ENCODE results near the gene GAS7. TPM values are rescaled to one million over a fixed set of nuclear protein-coding genes. Genes with fewer than 3 reads are reported as not detected.
A peak's percentile ranks its signal among the peaks of the same experiment; 100 is the strongest.

GAS7 gene
- total and polyA plus RNA-seq, 3 donors from 2014 or later, result 70.2 to 184 (median 152) TPM

DNA sequence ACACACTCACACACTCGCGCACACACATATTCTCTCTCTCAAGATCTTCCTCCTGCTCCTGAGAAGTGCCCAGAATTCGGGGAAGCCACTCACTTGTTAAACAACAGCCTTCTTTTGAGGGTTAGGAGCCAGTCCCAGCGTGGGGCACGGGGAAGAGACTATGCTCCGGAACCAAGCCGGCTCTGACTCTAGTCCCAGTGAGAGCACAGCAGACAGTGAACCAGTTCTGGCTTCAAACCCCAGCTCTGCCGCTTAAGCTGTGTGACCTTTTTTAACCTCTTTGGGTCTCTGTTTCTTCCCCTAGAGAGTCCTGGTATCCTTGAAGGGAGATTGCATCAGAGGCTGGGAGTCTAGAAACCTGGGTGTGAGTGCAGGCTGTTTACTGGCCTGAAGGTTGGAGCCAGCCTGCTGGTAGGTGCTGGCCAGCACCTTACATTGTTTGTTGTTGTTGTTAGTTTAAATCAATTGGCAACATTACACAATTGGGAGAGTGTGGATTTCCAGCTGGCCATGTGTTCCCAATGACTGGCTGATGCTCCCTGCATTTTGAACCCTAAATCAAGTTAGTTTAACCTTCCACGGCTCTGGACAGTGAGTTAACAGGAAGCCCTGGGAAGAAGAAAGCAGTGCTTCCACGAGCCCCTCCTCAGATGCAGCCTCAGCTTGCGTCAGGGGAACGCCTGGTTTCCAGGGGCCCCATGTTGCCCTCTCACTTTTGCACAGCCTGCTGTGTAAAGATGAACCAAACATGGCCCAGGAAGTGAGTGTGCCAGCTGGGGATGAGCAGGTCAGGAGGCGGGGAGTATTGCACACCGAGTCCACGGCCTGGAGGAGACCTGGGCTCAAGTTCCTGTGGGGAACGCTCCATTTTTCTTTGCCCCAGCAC, 71.5 kb downstream of the GAS7 start:
- no peaks in the 10 kb centered on the region for H3K36me3 ChIP-seq (ENCODE audit: low read depth, missing control alignments)
- no peaks in the 10 kb centered on the region for H3K27me3 ChIP-seq
- peak overlapping the region; percentile 56 to 80 for H3K27ac ChIP-seq
- no peak overlapping the region for H3K4me3 ChIP-seq
- H3K4me1 ChIP-seq, result peaks cover 30% of the 10 kb centered on the region
- TF ChIP-seq, protein P1, sequence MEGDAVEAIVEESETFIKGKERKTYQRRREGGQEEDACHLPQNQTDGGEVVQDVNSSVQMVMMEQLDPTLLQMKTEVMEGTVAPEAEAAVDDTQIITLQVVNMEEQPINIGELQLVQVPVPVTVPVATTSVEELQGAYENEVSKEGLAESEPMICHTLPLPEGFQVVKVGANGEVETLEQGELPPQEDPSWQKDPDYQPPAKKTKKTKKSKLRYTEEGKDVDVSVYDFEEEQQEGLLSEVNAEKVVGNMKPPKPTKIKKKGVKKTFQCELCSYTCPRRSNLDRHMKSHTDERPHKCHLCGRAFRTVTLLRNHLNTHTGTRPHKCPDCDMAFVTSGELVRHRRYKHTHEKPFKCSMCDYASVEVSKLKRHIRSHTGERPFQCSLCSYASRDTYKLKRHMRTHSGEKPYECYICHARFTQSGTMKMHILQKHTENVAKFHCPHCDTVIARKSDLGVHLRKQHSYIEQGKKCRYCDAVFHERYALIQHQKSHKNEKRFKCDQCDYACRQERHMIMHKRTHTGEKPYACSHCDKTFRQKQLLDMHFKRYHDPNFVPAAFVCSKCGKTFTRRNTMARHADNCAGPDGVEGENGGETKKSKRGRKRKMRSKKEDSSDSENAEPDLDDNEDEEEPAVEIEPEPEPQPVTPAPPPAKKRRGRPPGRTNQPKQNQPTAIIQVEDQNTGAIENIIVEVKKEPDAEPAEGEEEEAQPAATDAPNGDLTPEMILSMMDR (IDR thresholded peaks at IDR 0.05), result no peak
- TF ChIP-seq POLR2A (IDR thresholded peaks at IDR 0.05), result no peak
- intact Hi-C loops (cut with DNase I; ENCODE audit: low total_unique reads), result no loop called here
- no peaks in the 10 kb centered on the region for H3K9me3 ChIP-seq
- DNase-seq, result peak; percentile 40
- WGBS, 2 donors, result 33 to 41% methylated on average over 15 to 16 of the region's 16 CpGs

DNA sequence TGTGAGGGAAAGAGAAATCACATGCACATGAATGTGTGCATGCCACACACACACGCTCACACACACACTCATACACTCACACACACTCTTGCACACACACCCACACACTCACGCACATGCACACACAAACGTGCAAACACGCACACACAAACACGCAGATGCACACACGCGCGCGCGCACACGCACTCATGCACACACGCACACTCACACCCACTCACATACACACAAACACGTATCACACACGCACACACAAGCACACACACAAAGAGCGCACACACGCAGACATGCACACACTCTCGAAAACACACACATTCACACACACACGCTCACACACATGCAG, 72.2 kb downstream of the GAS7 start:
- intact Hi-C loops (cut with DNase I; ENCODE audit: low total_unique reads), result no loop called here
- Histone ChIP-seq H3K9me3 (no peaks in the 10 kb centered on the region), H3K27ac (no peak overlapping the region), H3K4me3 (no peak overlapping the region), H3K27me3 (no peaks in the 10 kb centered on the region), H3K4me1 (peaks cover 30% of the 10 kb centered on the region), H3K36me3 (ENCODE audit: low read depth, missing control alignments) (no peaks in the 10 kb centered on the region)
- TF ChIP-seq, protein P1 (IDR thresholded peaks at IDR 0.05), result no peak
- TF ChIP-seq POLR2A (IDR thresholded peaks at IDR 0.05), result no peak
- DNase-seq, result no peak
- 44 to 53% methylated on average over 15 to 18 of the region's 18 CpGs for WGBS, 2 donors

DNA sequence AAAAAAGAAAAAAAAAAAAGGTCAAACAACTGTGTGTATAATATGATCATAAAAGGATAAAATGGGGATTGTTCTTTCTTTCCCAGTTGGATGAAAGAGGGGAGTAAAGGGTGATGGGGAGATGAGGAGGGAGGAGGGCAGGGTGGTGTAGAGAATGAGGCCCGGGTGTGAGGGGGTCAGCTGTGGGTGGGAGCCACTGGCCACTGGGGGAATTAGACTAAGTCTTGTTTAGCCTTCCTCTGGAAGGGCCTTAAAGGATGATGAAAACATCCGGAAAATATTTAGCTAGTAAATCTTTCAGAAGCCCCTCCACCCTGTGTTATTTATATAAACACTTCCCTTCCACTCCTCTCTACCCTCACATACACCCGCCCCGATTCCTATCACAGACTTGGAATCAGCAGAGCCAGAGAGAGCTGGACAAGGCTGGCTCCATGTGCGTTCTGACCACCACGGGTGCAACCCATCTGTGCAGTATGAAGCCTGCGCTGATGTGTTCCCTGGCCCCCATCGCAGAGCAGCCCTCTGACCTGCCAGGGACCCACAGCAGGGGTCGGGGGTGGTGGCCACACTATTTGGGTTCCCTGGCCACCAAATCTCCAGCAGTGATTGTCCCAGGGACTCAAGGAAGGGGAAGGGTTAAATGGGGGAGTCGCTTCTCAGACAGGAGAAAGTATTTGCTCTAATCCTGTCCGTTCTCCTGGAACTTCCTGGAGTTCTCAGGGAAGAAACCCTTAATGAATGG, 72.7 kb downstream of the GAS7 start:
- Histone ChIP-seq H3K36me3 (ENCODE audit: low read depth, missing control alignments) (no peaks in the 10 kb centered on the region), H3K9me3 (no peaks in the 10 kb centered on the region), H3K4me1 (peaks cover 30% of the 10 kb centered on the region), H3K27me3 (no peaks in the 10 kb centered on the region), H3K27ac (peak overlapping the region in 1 of 2 donors; percentile 37), H3K4me3 (no peak overlapping the region)
- WGBS, 2 donors, result 29 to 41% methylated on average over 11 of the region's 11 CpGs
- TF ChIP-seq, protein P1 (IDR thresholded peaks at IDR 0.05), result no peak
- TF ChIP-seq POLR2A (IDR thresholded peaks at IDR 0.05), result no peak
- no peak for DNase-seq
- intact Hi-C loops (cut with DNase I; ENCODE audit: low total_unique reads), result no loop called here

DNA sequence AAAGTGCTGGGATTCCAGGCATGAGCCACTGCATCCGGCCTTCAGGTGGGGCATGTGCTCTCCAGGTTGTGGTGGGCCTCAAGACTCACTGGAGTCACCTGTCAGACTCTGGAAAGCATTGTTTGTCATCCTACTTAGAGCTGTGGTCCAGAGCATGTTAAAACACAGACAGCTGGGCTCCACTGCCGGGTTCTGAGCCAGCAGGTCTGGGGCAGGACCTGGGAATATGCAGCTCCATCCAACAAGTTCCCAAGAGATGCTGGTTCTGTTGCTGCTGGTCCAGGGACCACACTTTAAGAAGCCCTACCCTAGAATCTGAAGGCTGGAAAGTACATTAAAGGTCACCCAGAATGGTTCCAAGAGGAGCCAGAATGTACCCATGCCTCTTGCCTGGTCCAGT, 75.3 kb downstream of the GAS7 start:
- Histone ChIP-seq H3K27me3 (no peaks in the 10 kb centered on the region), H3K4me1 (peaks cover 34% of the 10 kb centered on the region), H3K27ac (no peak overlapping the region), H3K4me3 (no peak overlapping the region), H3K9me3 (no peaks in the 10 kb centered on the region), H3K36me3 (ENCODE audit: low read depth, missing control alignments) (no peaks in the 10 kb centered on the region)
- no peak for DNase-seq
- 73 to 91% methylated on average over 2 of the region's 2 CpGs for WGBS, 2 donors
- no peak for TF ChIP-seq POLR2A (IDR thresholded peaks at IDR 0.05)
- TF ChIP-seq, protein P1 (IDR thresholded peaks at IDR 0.05), result no peak
- intact Hi-C loops (cut with DNase I; ENCODE audit: low total_unique reads), result no loop called here
